Globus pallidus (tissue), 1 donor: Measurements from ENCODE around the gene SHTN1.

ENCODE experiments used
- DNase-seq: peaks from one replicate; pipeline ENCODE4 v3.0.0-alpha.2; 2015; ENCODE audit warnings: low spot score

Gene SHTN1

GRCh38 chr10:116833986-116834985, 170.7 kb downstream of the SHTN1 start:
- DNase-seq: peak; percentile 65

- DNase-seq: no peak
Observed at GRCh38 chr10:116831790-116832189, 173.2 kb downstream of the SHTN1 start.
